T47D (cell line): ENCODE measurements around the gene RAI2.

ENCODE experiments used
- DNase-seq, 2 experiments: peaks; one replicate each; pipeline versions ENCODE4 v3.0.0 to v3.0.0-alpha.2; 2011 to 2012; ENCODE audit warnings: low read depth in 1 of 2, low spot score in 1 of 2
- JUND ChIP-seq: IDR thresholded peaks from 2 replicates; pipeline ENCODE4 v1.6.1; 2012; ENCODE audit warnings: low read depth
- in situ Hi-C: cut with HindIII; loops from 2 replicates; pipeline ENCODE4 v1.10.0; 2016; ENCODE audit warnings: low sequenced_read_pairs, low pct_unique_long_range_greater_than_20kb

Gene RAI2

GRCh38 chrX:17860811-17861488 is at the start of gene RAI2:
TSS of gene RAI2 (minus strand) at chrX:17861298. CDS start at chrX:17802010, 59,288 bp downstream.
- peak; percentile 12 to 30 for DNase-seq
- in situ Hi-C loops: no loop called here
- no peak for TF ChIP-seq JUND

- in situ Hi-C loops: no loop called here
- TF ChIP-seq JUND: no peak
Measured at GRCh38 chrX:17888421-17888820, 27.3 kb upstream of the RAI2 start.

GRCh38 chrX:17882680-17883079 is 21.6 kb upstream of the RAI2 start:
- in situ Hi-C loops: no loop called here
- no peak for DNase-seq
- no peak for TF ChIP-seq JUND

More at GRCh38 chrX:17888421-17888820, 27.3 kb upstream of the RAI2 start:
- no peak for DNase-seq

GRCh38 chrX:17878028-17878670 is 17.1 kb upstream of the RAI2 start:
- no peak for TF ChIP-seq JUND
- in situ Hi-C loops: no loop called here
- DNase-seq: no peak

- TF ChIP-seq JUND: no peak
- in situ Hi-C loops: no loop called here
- peak in 1 of 2 experiments; percentile 41 for DNase-seq
Measured at GRCh38 chrX:17876135-17876534, 15.0 kb upstream of the RAI2 start.

- no peak for TF ChIP-seq JUND
- no peak for DNase-seq
- in situ Hi-C loops: no loop called here
Measured at GRCh38 chrX:17869580-17869979, 8.5 kb upstream of the RAI2 start.

- no peak for TF ChIP-seq JUND
- in situ Hi-C loops: no loop called here
- no peak for DNase-seq
Measured at GRCh38 chrX:17861489-17862011, 452 bp upstream of the RAI2 start.

GRCh38 chrX:17860179-17860780 is 818 bp downstream of the RAI2 start:
- no peak for TF ChIP-seq JUND
- in situ Hi-C loops: no loop called here
- DNase-seq: no peak

- no peak for DNase-seq
Measured at GRCh38 chrX:17859609-17860178, 1.4 kb downstream of the RAI2 start.

GRCh38 chrX:17854531-17854930 is 6.6 kb downstream of the RAI2 start:
- in situ Hi-C loops: no loop called here
- no peak for DNase-seq
- TF ChIP-seq JUND: no peak

More at GRCh38 chrX:17859609-17860178, 1.4 kb downstream of the RAI2 start:
- TF ChIP-seq JUND: no peak
- in situ Hi-C loops: no loop called here

GRCh38 chrX:17854069-17854468 is 7.0 kb downstream of the RAI2 start:
- TF ChIP-seq JUND: no peak
- in situ Hi-C loops: no loop called here
- no peak for DNase-seq

- in situ Hi-C loops: no loop called here
Measured at GRCh38 chrX:17851874-17852273, 9.2 kb downstream of the RAI2 start.

More at GRCh38 chrX:17851874-17852273, 9.2 kb downstream of the RAI2 start:
- DNase-seq: no peak
- no peak for TF ChIP-seq JUND
